NCI-H510A (cell line): ENCODE results near the gene FAM43A.

Source experiments
- DNase-seq: peaks from one replicate; lab custom pipeline; 2025; lab: John Stamatoyannopoulos, UW

The FAM43A gene

GRCh38 chr3:194685718-194686413 is at the start of gene FAM43A:
FAM43A (plus strand) TSS chr3:194685883; CDS start chr3:194686827, 944 bp downstream.
- peak; percentile 66 for DNase-seq

GRCh38 chr3:194637066-194637465 is 48.6 kb upstream of the FAM43A start:
- DNase-seq = no peak

GRCh38 chr3:194637541-194638400 is 47.9 kb upstream of the FAM43A start:
- DNase-seq = no peak

GRCh38 chr3:194638991-194639605 is 46.6 kb upstream of the FAM43A start:
- no peak for DNase-seq

GRCh38 chr3:194640829-194641228 is 44.9 kb upstream of the FAM43A start:
- no peak for DNase-seq

- DNase-seq = no peak
These were observed 42.9 kb upstream of the FAM43A start for GRCh38 chr3:194642769-194643168.

GRCh38 chr3:194647747-194648146 is 37.9 kb upstream of the FAM43A start:
- no peak for DNase-seq

- DNase-seq = no peak
These were observed 31.2 kb upstream of the FAM43A start for GRCh38 chr3:194654443-194654842.

GRCh38 chr3:194657439-194657838 is 28.2 kb upstream of the FAM43A start:
- no peak for DNase-seq

GRCh38 chr3:194658477-194659242 is 27.0 kb upstream of the FAM43A start:
- no peak for DNase-seq

- no peak for DNase-seq
These were observed 25.9 kb upstream of the FAM43A start for GRCh38 chr3:194659778-194660177.

GRCh38 chr3:194661374-194661773 is 24.3 kb upstream of the FAM43A start:
- DNase-seq = no peak

- no peak for DNase-seq
These were observed 23.7 kb upstream of the FAM43A start for GRCh38 chr3:194661946-194662345.

- no peak for DNase-seq
These were observed 20.8 kb upstream of the FAM43A start for GRCh38 chr3:194664857-194665256.

- no peak for DNase-seq
These were observed 18.3 kb upstream of the FAM43A start for GRCh38 chr3:194667363-194667762.

- peak; percentile 4 for DNase-seq
These were observed 14.2 kb upstream of the FAM43A start for GRCh38 chr3:194671511-194671899.

- DNase-seq = peak; percentile 90
These were observed 13.5 kb upstream of the FAM43A start, which contains the start of gene LSG1 for GRCh38 chr3:194671900-194672808. LSG1 (minus strand) TSS chr3:194672191; CDS start chr3:194672162, 29 bp downstream.

- DNase-seq = peak; percentile 0
These were observed 12.8 kb upstream of the FAM43A start for GRCh38 chr3:194672876-194673275.

- DNase-seq = no peak
These were observed 11.9 kb upstream of the FAM43A start for GRCh38 chr3:194673761-194674160.

GRCh38 chr3:194675081-194675640 is 10.5 kb upstream of the FAM43A start:
- no peak for DNase-seq

- DNase-seq = no peak
These were observed 10.0 kb upstream of the FAM43A start for GRCh38 chr3:194675680-194676079.
